Measurements from ENCODE around the gene DPAGT1. TPM values are rescaled to one million over a fixed set of nuclear protein-coding genes. Genes with fewer than 3 reads are reported as not detected.
"Not testable (repeated sequence)": the region's sequence is repeated elsewhere in the genome, so short reads cannot be mapped to it uniquely, and the experiment has no call there.

Gene DPAGT1
- total RNA-seq, 2 experiments from 2014 or later: 57.3 to 58.4 TPM

DNA sequence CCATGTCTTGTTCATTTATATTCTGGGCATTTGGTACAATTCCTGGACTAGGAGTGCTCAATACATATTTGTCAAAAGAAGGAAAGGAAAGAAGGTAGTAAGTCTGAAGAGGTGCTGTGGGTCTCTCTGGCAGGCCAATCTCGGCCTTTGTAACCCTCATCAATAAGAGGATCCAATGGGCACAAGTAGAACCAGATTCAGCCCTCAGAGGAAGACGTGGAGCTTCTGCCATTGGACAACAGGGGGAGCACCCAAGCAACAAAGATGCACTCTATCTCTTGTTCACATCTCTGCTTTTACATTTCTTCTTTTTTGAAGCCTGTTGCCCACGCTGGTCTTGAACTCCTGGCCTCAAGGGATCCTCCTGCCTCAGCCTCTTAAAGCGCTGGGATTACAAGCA is 36.3 kb downstream of the DPAGT1 start:
- ChIA-PET POLR2A (interaction anchor here (0.5 to 4.7 kb wide), 5 partner anchors 9 to 141 kb away, joined by 3 to 105 read pairs (median 4); partner anchors contain the start of genes CBL, HMBS and HYOU1), CTCF (interaction anchor here (0.7 to 1.2 kb wide), 5 partner anchors 9 to 273 kb away, joined by 3 to 7 read pairs (median 3); a partner anchor contains a TSS)
- Mint-ChIP-seq H3K4me1 (peaks cover 41% of the 10 kb centered on the region), H3K27ac (peak overlapping the region; percentile 28), H3K9me3 (no peaks in the 10 kb centered on the region), H3K27me3 (no peaks in the 10 kb centered on the region), H3K36me3 (ENCODE audit: low read depth) (peaks cover 14% of the 10 kb centered on the region), H3K4me3 (peak overlapping the region; percentile 17)
- DNase-seq: peak; percentile 65

- H3K27me3 Mint-ChIP-seq: no peaks in the 10 kb centered on the region
- no peaks in the 10 kb centered on the region for H3K9me3 Mint-ChIP-seq
- ChIA-PET POLR2A (interaction anchor here (0.7 to 2.2 kb wide), 4 partner anchors 30 to 163 kb away, joined by 4 to 6 read pairs (median 5); no protein-coding TSS in a partner anchor), CTCF (interaction anchor here (0.8 kb wide), 1 partner anchor 33 kb away, joined by 3 read pairs; no protein-coding TSS in a partner anchor)
- H3K4me3 Mint-ChIP-seq: no peak overlapping the region
- no peak overlapping the region for H3K27ac Mint-ChIP-seq
- peaks cover 36% of the 10 kb centered on the region for H3K4me1 Mint-ChIP-seq
- no peak for DNase-seq
- peaks cover 5% of the 10 kb centered on the region for H3K36me3 Mint-ChIP-seq (ENCODE audit: low read depth)
These were observed 38.9 kb downstream of the DPAGT1 start for GRCh38 chr11:119062779-119063178.

GRCh38 chr11:119061256-119061655 is 40.4 kb downstream of the DPAGT1 start:
- H3K27ac Mint-ChIP-seq: no peak overlapping the region
- peaks cover 4% of the 10 kb centered on the region for H3K36me3 Mint-ChIP-seq (ENCODE audit: low read depth)
- H3K4me1 Mint-ChIP-seq: peaks cover 31% of the 10 kb centered on the region
- ChIA-PET POLR2A (interaction anchor here (0.9 to 2.2 kb wide), 3 partner anchors 31 to 43 kb away, joined by 3 to 6 read pairs (median 5); partner anchors contain the start of gene RPS25), CTCF (interaction anchor here (0.8 kb wide), 1 partner anchor 135 kb away, joined by 3 read pairs; no protein-coding TSS in a partner anchor)
- no peak for DNase-seq
- no peaks in the 10 kb centered on the region for H3K9me3 Mint-ChIP-seq
- H3K27me3 Mint-ChIP-seq: no peaks in the 10 kb centered on the region
- no peak overlapping the region for H3K4me3 Mint-ChIP-seq

- not testable (repeated sequence) for H3K27ac Mint-ChIP-seq
These were observed 42.5 kb downstream of the DPAGT1 start for GRCh38 chr11:119059128-119059527.

GRCh38 chr11:119057000-119057769 is 44.5 kb downstream of the DPAGT1 start, which contains the start of gene HYOU1:
Gene HYOU1, minus strand, starts transcription at chr11:119057205. Its CDS starts 1,045 bp downstream, at chr11:119056160.
- H3K27ac Mint-ChIP-seq: peak within 1 kb of the TSS; percentile 91
- peaks cover 52% of the 10 kb centered on the region for H3K4me1 Mint-ChIP-seq
- H3K4me3 Mint-ChIP-seq: peak within 1 kb of the TSS; percentile 95
- H3K27me3 Mint-ChIP-seq: no peaks in the 10 kb centered on the region
- ChIA-PET POLR2A (interaction anchor here (0.7 to 5.8 kb wide), 31 partner anchors 10 to 269 kb away, joined by 3 to 82 read pairs (median 4); partner anchors contain the start of genes CENATAC, DDX6, DPAGT1 and HINFP), CTCF (interaction anchor here (0.6 to 3.1 kb wide), 17 partner anchors 8 to 216 kb away, joined by 3 to 21 read pairs (median 4); partner anchors contain the start of genes DPAGT1, HMBS, NLRX1 and RPS25)
- DNase-seq: peak; percentile 99
- H3K36me3 Mint-ChIP-seq (ENCODE audit: low read depth): peaks cover 41% of the 10 kb centered on the region
- no peaks in the 10 kb centered on the region for H3K9me3 Mint-ChIP-seq

More at GRCh38 chr11:119059128-119059527, 42.5 kb downstream of the DPAGT1 start:
- Mint-ChIP-seq H3K4me1 (peaks cover 39% of the 10 kb centered on the region), H3K36me3 (ENCODE audit: low read depth) (peaks cover 23% of the 10 kb centered on the region)
- H3K9me3 Mint-ChIP-seq, H3K4me3 Mint-ChIP-seq, CTCF ChIA-PET, POLR2A ChIA-PET, H3K27me3 Mint-ChIP-seq, DNase-seq: not testable (repeated sequence)

- peak; percentile 52 for DNase-seq
- peaks cover 56% of the 10 kb centered on the region for H3K4me1 Mint-ChIP-seq
- peaks cover 46% of the 10 kb centered on the region for H3K36me3 Mint-ChIP-seq (ENCODE audit: low read depth)
- ChIA-PET POLR2A (interaction anchor here (0.8 to 5.8 kb wide), 31 partner anchors 9 to 268 kb away, joined by 3 to 82 read pairs (median 5); partner anchors contain the start of genes C2CD2L, CENATAC, DDX6 and DPAGT1), CTCF (interaction anchor here (0.6 to 3.1 kb wide), 22 partner anchors 9 to 265 kb away, joined by 3 to 21 read pairs (median 4); partner anchors contain the start of genes C2CD2L, DPAGT1, HMBS and RPS25)
- no peaks in the 10 kb centered on the region for H3K9me3 Mint-ChIP-seq
- H3K27me3 Mint-ChIP-seq: no peaks in the 10 kb centered on the region
- peak overlapping the region; percentile 95 for H3K4me3 Mint-ChIP-seq
- peak overlapping the region; percentile 91 for H3K27ac Mint-ChIP-seq
These were observed 45.1 kb downstream of the DPAGT1 start for GRCh38 chr11:119056421-119056999.

DNA sequence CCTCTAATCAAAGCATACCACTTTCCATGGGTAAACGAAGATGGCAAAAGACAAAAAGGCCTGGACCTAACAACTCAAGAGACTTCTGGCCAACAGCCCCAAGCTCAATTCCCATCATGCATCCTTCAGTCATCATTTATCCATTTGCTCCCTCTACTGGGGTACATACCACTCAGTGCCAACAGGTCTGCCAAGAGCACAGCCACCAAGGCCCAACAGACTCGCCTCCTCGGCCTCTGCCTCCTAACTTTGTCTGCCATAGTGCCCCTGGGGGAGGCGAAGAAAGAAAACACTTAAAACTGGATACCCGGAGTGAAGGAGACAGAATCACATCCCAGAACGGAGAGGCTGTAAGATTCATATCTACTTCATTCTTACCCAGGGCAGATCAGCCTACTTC is 45.8 kb downstream of the DPAGT1 start:
- no peak for DNase-seq
- no peaks in the 10 kb centered on the region for H3K27me3 Mint-ChIP-seq
- ChIA-PET POLR2A (interaction anchor here (0.8 to 5.8 kb wide), 29 partner anchors 9 to 268 kb away, joined by 3 to 82 read pairs (median 6); partner anchors contain the start of genes C2CD2L, CENATAC, DDX6 and DPAGT1), CTCF (interaction anchor here (0.6 to 3.1 kb wide), 21 partner anchors 9 to 265 kb away, joined by 3 to 21 read pairs (median 4); partner anchors contain the start of genes C2CD2L, DPAGT1, HMBS and RPS25)
- no peaks in the 10 kb centered on the region for H3K9me3 Mint-ChIP-seq
- H3K27ac Mint-ChIP-seq: peak overlapping the region; percentile 79
- peaks cover 52% of the 10 kb centered on the region for H3K36me3 Mint-ChIP-seq (ENCODE audit: low read depth)
- H3K4me1 Mint-ChIP-seq: peaks cover 60% of the 10 kb centered on the region
- peak overlapping the region; percentile 95 for H3K4me3 Mint-ChIP-seq

DNA sequence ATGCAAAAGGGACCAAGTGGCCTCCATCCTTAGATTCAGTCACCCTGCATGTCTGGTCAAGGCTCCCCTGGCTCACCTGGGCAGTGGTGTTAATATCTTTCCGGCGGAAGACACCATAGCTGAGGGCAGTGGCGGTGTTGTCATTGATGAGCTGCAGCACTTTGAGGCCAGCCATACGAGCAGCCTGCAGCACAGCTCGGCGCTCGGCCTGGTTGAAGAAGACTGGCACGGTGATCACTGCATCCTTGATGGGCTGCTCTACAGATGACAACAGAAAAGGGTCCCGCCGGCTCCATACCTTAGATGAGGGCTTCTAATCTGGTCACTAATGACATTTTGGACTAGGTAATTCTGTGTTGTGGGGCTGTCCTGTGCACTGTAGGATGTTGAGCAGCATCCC is 47.2 kb downstream of the DPAGT1 start:
- Mint-ChIP-seq H3K4me1 (peaks cover 65% of the 10 kb centered on the region), H3K36me3 (ENCODE audit: low read depth) (peaks cover 61% of the 10 kb centered on the region), H3K4me3 (no peak overlapping the region), H3K9me3 (no peaks in the 10 kb centered on the region), H3K27me3 (no peaks in the 10 kb centered on the region), H3K27ac (no peak overlapping the region)
- DNase-seq: no peak
- CTCF ChIA-PET: interaction anchor here (1.0 to 3.1 kb wide), 4 partner anchors 13 to 36 kb away, joined by 3 to 21 read pairs (median 6); partner anchors contain the start of genes HMBS, RPS25, SLC37A4 and TRAPPC4
- POLR2A ChIA-PET: interaction anchor here (0.6 to 5.8 kb wide), 5 partner anchors 12 to 57 kb away, joined by 3 to 82 read pairs (median 7); partner anchors contain the start of genes CENATAC and VPS11

GRCh38 chr11:119052163-119052814 is 49.4 kb downstream of the DPAGT1 start:
- ChIA-PET POLR2A (interaction anchor here (1.1 to 2.1 kb wide), 3 partner anchors 8 to 42 kb away, joined by 3 to 5 read pairs (median 4); no protein-coding TSS in a partner anchor), CTCF (no interaction called here)
- H3K27ac Mint-ChIP-seq: peak overlapping the region; percentile 47
- H3K4me1 Mint-ChIP-seq: peaks cover 56% of the 10 kb centered on the region
- H3K9me3 Mint-ChIP-seq: no peaks in the 10 kb centered on the region
- peaks cover 78% of the 10 kb centered on the region for H3K36me3 Mint-ChIP-seq (ENCODE audit: low read depth)
- no peak overlapping the region for H3K4me3 Mint-ChIP-seq
- H3K27me3 Mint-ChIP-seq: no peaks in the 10 kb centered on the region
- DNase-seq: no peak

- Mint-ChIP-seq H3K4me1 (peaks cover 56% of the 10 kb centered on the region), H3K9me3 (no peaks in the 10 kb centered on the region), H3K27ac (peak overlapping the region; percentile 47), H3K27me3 (no peaks in the 10 kb centered on the region), H3K4me3 (no peak overlapping the region), H3K36me3 (ENCODE audit: low read depth) (peaks cover 82% of the 10 kb centered on the region)
- POLR2A ChIA-PET: interaction anchor here (1.1 to 2.1 kb wide), 6 partner anchors 8 to 43 kb away, joined by 3 to 6 read pairs (median 4); partner anchors contain the start of genes TRAPPC4 and VPS11
- DNase-seq: no peak
- CTCF ChIA-PET: no interaction called here
These were observed 50.1 kb downstream of the DPAGT1 start for GRCh38 chr11:119051440-119052162.

GRCh38 chr11:119049081-119049480 is 52.6 kb downstream of the DPAGT1 start:
- CTCF ChIA-PET: no interaction called here
- H3K27ac Mint-ChIP-seq: no peak overlapping the region
- no peaks in the 10 kb centered on the region for H3K9me3 Mint-ChIP-seq
- DNase-seq: no peak
- POLR2A ChIA-PET: interaction anchor here (1.4 to 2.0 kb wide), 2 partner anchors 19 to 29 kb away, joined by 4 to 7 read pairs; partner anchors contain the start of gene VPS11
- peaks cover 33% of the 10 kb centered on the region for H3K4me1 Mint-ChIP-seq
- H3K4me3 Mint-ChIP-seq: no peak overlapping the region
- H3K27me3 Mint-ChIP-seq: no peaks in the 10 kb centered on the region
- H3K36me3 Mint-ChIP-seq (ENCODE audit: low read depth): peaks cover 83% of the 10 kb centered on the region

Measured in activated CD4-positive, alpha-beta memory T cell treated with anti-CD3 and anti-CD28 coated beads, Interleukin-2, amount 10 ng/mL, durations not matched to agents 7 days and 5 days (primary cell).